HK-2 (cell line): ENCODE measurements around the gene P2RY6.
A peak's percentile ranks its signal among the peaks of the same experiment; 100 is the strongest.

Experiments used
- DNase-seq: peaks from one replicate; pipeline ENCODE4 v3.0.0-alpha.2; 2018; ENCODE audit not compliant: unreplicated experiment

The P2RY6 gene

GRCh38 chr11:73316422-73316821, 44.3 kb downstream of the P2RY6 start:
- DNase-seq, result no peak

GRCh38 chr11:73317373-73317772, 45.2 kb downstream of the P2RY6 start:
- DNase-seq, result no peak

- DNase-seq, result no peak
These were observed 45.7 kb downstream of the P2RY6 start for GRCh38 chr11:73317803-73318202.

- no peak for DNase-seq
These were observed 46.4 kb downstream of the P2RY6 start for GRCh38 chr11:73318501-73319011.

GRCh38 chr11:73320763-73321603, 48.8 kb downstream of the P2RY6 start:
- DNase-seq, result no peak

GRCh38 chr11:73321604-73322381, 49.7 kb downstream of the P2RY6 start:
- no peak for DNase-seq

GRCh38 chr11:73322382-73323306, 50.5 kb downstream of the P2RY6 start:
- DNase-seq, result no peak

GRCh38 chr11:73323464-73323863, 51.3 kb downstream of the P2RY6 start:
- DNase-seq, result no peak

GRCh38 chr11:73324116-73324515, 52.0 kb downstream of the P2RY6 start:
- DNase-seq, result no peak

- DNase-seq, result no peak
These were observed 52.5 kb downstream of the P2RY6 start for GRCh38 chr11:73324665-73325035.

GRCh38 chr11:73325036-73325981, 53.2 kb downstream of the P2RY6 start:
- no peak for DNase-seq

GRCh38 chr11:73326929-73327811, 55.0 kb downstream of the P2RY6 start:
- peak; percentile 43 for DNase-seq

- no peak for DNase-seq
These were observed 55.8 kb downstream of the P2RY6 start for GRCh38 chr11:73327812-73328364.

- DNase-seq, result peak; percentile 33
These were observed 58.5 kb downstream of the P2RY6 start for GRCh38 chr11:73330569-73331093.

GRCh38 chr11:73331138-73331916, 59.2 kb downstream of the P2RY6 start:
- DNase-seq, result no peak

GRCh38 chr11:73333173-73333572, 61.0 kb downstream of the P2RY6 start:
- no peak for DNase-seq

- DNase-seq, result no peak
These were observed 61.7 kb downstream of the P2RY6 start for GRCh38 chr11:73333640-73334383.
